Stimulated activated naive CD4-positive, alpha-beta T cell treated with Interleukin-2 at 50 U/mL for 16 hours (primary cell): ENCODE data around the gene ARHGEF16.

Experiments used
- DNase-seq: peaks from one replicate; lab custom pipeline; 2025; lab: John Stamatoyannopoulos, UW

Gene ARHGEF16

GRCh38 chr1:3456964-3457909 is 2.8 kb downstream of the ARHGEF16 start:
- no peak for DNase-seq

DNA sequence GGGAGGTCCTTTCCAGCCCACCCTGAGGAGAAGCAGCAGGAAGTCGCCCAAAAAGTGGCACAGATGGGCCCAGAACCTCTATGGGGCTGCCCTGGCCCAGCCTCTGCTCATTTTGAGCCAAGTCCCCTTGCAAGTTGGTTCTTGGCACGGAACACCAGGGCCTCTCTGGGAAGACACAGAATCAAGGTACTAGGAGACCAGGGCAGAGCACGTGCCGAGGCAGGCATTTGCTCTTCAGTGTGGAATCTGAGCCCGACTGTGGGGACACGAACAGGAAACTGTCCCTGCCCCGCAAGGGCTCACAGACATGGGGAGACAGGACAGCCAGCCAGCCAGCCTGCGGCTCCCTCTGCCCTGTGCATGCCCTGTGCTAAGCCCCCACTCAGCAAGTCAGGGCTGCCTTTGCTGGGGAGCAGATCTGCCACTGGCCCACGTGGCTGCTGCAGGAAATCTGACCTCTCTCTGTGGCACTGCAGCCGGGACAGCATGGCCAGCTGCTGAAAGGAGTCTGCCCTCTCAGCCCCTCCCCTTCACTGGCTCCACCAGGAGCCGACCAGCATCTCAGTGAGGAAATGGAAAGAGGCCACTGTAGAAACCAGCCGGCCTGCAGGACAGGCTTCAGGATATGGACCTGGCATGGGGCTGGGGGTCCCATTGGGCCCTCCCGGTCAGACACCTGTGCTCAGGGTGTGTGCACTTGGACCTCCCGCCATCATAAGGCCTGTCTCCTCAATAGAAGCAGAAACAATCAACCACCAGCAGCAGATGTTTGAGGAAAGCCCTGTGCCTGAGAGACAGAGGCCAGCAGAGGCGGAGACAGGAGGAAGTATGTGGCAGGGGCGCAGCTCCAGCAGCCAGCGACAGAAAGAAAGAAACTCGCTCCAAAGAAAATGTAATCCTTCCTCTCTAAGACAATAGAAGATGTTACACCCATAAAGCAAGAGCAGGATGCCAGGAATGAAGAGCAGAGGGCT is 3.7 kb downstream of the ARHGEF16 start:
- DNase-seq: no peak

DNA sequence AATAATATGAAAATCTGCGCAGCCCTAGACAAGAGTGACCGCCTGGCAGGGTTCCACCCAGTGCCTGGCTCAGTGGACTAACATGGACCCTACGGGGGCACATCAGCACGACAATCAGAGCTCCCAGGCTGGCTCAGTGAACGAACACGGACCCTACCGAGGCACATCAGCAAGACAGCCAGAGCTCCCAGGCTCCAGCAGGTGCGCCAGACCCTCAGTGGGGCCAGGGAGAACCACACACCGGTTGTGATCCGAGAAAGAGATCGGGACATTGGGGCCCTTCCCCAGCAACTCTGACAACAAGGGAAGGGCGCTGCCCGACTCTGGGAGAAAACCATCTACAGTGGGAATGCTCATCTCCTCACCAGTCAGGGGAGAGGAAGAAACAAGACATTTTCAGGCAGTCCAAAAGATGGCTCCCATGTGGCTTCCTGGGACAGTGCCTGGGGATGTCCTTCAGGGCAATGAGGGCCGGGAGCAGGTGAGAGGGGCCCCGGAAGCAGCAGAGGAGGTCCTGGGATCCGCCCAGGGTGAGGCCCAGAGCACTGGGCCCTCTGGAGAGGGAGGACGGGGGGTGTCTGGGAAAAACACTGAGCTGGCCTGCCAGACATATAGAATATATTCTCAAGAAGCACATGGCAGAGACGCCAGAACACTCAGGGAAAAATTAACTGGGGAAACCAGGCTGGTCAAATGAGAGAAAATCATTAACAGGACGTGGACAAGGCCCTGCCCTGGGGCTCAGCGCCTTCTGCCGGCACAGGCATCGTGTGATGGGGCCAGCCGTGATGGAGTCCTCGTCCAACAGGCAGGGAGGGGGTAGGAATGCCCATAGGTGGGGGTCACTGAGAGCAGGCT is 4.8 kb downstream of the ARHGEF16 start:
- no peak for DNase-seq

- no peak for DNase-seq
Observed at GRCh38 chr1:3459940-3460671, 5.6 kb downstream of the ARHGEF16 start.

GRCh38 chr1:3460672-3461131 is 6.2 kb downstream of the ARHGEF16 start:
- no peak for DNase-seq

- DNase-seq: no peak
Observed at GRCh38 chr1:3461238-3461933, 6.9 kb downstream of the ARHGEF16 start.

- no peak for DNase-seq
Observed at GRCh38 chr1:3461934-3462275, 7.4 kb downstream of the ARHGEF16 start.

- DNase-seq: no peak
Observed at GRCh38 chr1:3462356-3463012, 8.0 kb downstream of the ARHGEF16 start.

- no peak for DNase-seq
Observed at GRCh38 chr1:3463013-3463385, 8.5 kb downstream of the ARHGEF16 start.

- no peak for DNase-seq
Observed at GRCh38 chr1:3463408-3463863, 9.0 kb downstream of the ARHGEF16 start.

DNA sequence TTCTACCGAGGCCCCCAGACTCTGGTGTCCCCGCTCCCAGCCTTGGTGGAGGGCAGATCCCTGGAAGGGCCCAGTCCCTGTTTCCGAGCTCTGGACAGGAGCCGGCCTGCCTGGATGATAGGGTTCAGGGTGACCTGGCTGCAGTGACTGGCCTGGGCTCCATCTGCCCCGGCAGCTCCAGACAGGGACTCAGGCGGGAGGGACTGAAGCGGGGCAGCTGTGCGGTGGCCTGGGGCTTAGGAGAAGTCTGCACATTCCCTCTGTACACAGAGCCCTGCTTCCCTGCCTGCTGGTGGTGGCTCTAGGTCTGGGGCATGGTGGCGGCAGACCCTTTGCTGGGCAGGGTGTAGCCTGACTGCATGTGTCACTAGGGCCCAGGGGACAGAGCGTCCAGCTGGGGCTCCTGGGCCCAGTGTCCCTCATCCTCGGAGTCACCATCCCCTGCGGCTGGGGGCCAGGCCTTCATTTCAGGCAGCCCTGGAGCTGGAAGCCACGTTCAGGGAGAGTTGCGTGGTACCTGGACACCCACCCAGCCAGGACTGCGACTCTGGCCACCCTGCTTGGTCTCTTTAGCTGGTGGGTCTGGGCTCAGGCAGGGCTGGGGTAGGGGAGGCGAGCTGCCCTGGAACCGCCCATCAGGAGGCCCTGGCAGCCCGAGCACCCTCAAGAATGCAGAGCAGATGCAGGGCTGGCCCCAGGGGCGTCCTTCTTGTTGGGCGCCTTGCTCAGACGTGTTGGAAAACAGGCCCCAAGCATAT is 9.6 kb downstream of the ARHGEF16 start:
- no peak for DNase-seq

DNA sequence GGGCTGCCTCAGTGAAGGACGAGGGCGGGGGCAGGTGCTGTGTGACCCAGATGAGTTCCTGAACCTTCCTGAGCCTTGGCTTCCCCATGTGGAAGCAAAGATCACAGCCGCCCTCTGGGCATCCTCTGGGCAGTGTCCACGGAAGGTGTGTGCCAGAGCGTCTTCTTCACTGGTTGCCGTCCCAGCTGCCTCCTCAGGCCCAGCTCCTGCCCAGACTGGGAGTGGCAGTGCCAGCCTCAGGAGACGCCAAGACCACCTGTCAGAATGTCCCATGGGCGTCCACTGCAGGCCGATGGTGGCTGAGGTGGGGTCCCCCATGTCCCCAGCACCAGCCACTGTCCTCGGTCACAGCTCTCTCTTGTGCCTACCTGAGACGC is 10.2 kb downstream of the ARHGEF16 start:
- no peak for DNase-seq

GRCh38 chr1:3465091-3465934 is 10.8 kb downstream of the ARHGEF16 start:
- DNase-seq: no peak

- no peak for DNase-seq
Observed at GRCh38 chr1:3465935-3466321, 11.5 kb downstream of the ARHGEF16 start.

- DNase-seq: no peak
Observed at GRCh38 chr1:3466366-3467075, 12.1 kb downstream of the ARHGEF16 start.

- DNase-seq: no peak
Observed at GRCh38 chr1:3467096-3468036, 12.9 kb downstream of the ARHGEF16 start.
